Esophagus muscularis mucosa (tissue), 4 donors: ENCODE measurements around the gene PMCH. TPM values are rescaled to one million over a fixed set of nuclear protein-coding genes. Genes with fewer than 3 reads are reported as not detected.

Source experiments
- DNase-seq: peaks from one replicate; pipeline ENCODE4 v3.0.0-alpha.2; 2017; ENCODE audit errors: extremely low spot score
- H3K27ac ChIP-seq, 4 donors: fragments of 200-600 bp; sonication (generic); replicated peaks in 1 of 4; 1 replicate in 3 of 4; 2 replicates in 1 of 4; pipeline ENCODE4 v1.5.1; 2016 to 2019; ENCODE audit warnings: mild to moderate bottlenecking in 1 of 4
- H3K27me3 ChIP-seq, 4 donors: fragments of 200-600 bp; sonication (generic); one replicate each; pipeline versions ENCODE4 v1.5.1 to v1.6.0; 2016 to 2019
- H3K36me3 ChIP-seq, 4 donors: fragments of 200-600 bp; sonication (generic); one replicate each; pipeline ENCODE4 v1.5.1; 2016 to 2019
- H3K4me1 ChIP-seq, 4 donors: fragments of 200-600 bp; sonication (generic); one replicate each; pipeline ENCODE4 v1.5.1; 2016 to 2019
- H3K4me3 ChIP-seq, 4 donors: fragments of 200-600 bp; sonication (generic); 1 replicate in 2 of 4; 2 replicates in 2 of 4; pipeline ENCODE4 v1.5.1; 2016 to 2019; ENCODE audit warnings: mild to moderate bottlenecking in 4 of 4, moderate library complexity in 1 of 4
- H3K9me3 ChIP-seq, 4 donors: fragments of 200-600 bp; sonication (generic); 1 replicate in 3 of 4; 2 replicates in 1 of 4; pipeline ENCODE4 v1.5.1; 2016 to 2019
- CTCF ChIP-seq, 3 experiments: fragments of 200-600 bp in 2 of 3; fragments of 450-650 bp in 1 of 3; sonication (generic) in 2 of 3; IDR thresholded peaks; one replicate each; pipeline ENCODE4 v1.5.1; 2017 to 2019; ENCODE audit warnings: antibody characterized with exemption in 3 of 3, mild to moderate bottlenecking in 2 of 3, moderate library complexity in 1 of 3
- EP300 ChIP-seq: sonication (generic); formaldehyde crosslinking; IDR thresholded peaks from one replicate; pipeline ENCODE4 v1.6.1; 2017; ENCODE audit warnings: antibody characterized with exemption
- POLR2A ChIP-seq: fragments of 450-650 bp; IDR thresholded peaks from one replicate; pipeline ENCODE4 v1.6.1; 2017; ENCODE audit warnings: antibody characterized with exemption, moderate library complexity, mild to moderate bottlenecking, low read depth
- POLR2AphosphoS5 ChIP-seq, 2 donors: sonication (generic); formaldehyde crosslinking; IDR thresholded peaks; one replicate each; pipeline ENCODE4 v1.6.1; 2017; ENCODE audit warnings: antibody characterized with exemption in 2 of 2
- WGBS: methylation state at CpG from one replicate; pipeline ENCODE4 v1.1.5; 2018; 5-methylcytosine and 5-hydroxymethylcytosine counted together
- intact Hi-C: fragments of 100-400 bp; cut with DNase I; formaldehyde crosslinking; loops from one replicate; pipeline ENCODE4 v1.15.1; 2023
- total RNA-seq, 4 donors: library from RNA; depleted of rRNA; stranded (reverse); fragments of >200 nt; gene quantifications; one replicate each; pipeline versions ENCODE4 v1.1.0 to v1.2.1, GENCODE V29; 2016

PMCH gene
- total RNA-seq, 4 donors from 2014 or later = not detected

- 63% methylated on average over 3 of the region's 3 CpGs for WGBS
- no peak for TF ChIP-seq CTCF (IDR thresholded peaks at IDR 0.05)
- TF ChIP-seq POLR2A = no peak
- no peak for TF ChIP-seq POLR2AphosphoS5 (IDR thresholded peaks at IDR 0.05)
- TF ChIP-seq EP300 = no peak
- DNase-seq = no peak
- no peak overlapping the region for H3K27ac ChIP-seq
- intact Hi-C loops = no loop called here
- no peaks in the 10 kb centered on the region for H3K4me1 ChIP-seq
- no peak overlapping the region for H3K4me3 ChIP-seq
- no peaks in the 10 kb centered on the region for H3K36me3 ChIP-seq
- no peaks in the 10 kb centered on the region for H3K27me3 ChIP-seq
- peaks cover 0 to 9% (median 0%) of the 10 kb centered on the region in 4 donors for H3K9me3 ChIP-seq
Observed at GRCh38 chr12:102201436-102202061, 3.9 kb upstream of the PMCH start.

- no peaks in the 10 kb centered on the region for H3K9me3 ChIP-seq
- H3K4me3 ChIP-seq = no peak overlapping the region
- no peaks in the 10 kb centered on the region for H3K4me1 ChIP-seq
- DNase-seq = no peak
- WGBS = 84% methylated on average over 4 of the region's 4 CpGs
- intact Hi-C loops = no loop called here
- no peaks in the 10 kb centered on the region for H3K36me3 ChIP-seq
- no peak for TF ChIP-seq POLR2A
- no peak for TF ChIP-seq CTCF (IDR thresholded peaks at IDR 0.05)
- TF ChIP-seq POLR2AphosphoS5 (IDR thresholded peaks at IDR 0.05) = no peak
- no peak for TF ChIP-seq EP300
- H3K27ac ChIP-seq = no peak overlapping the region
- no peaks in the 10 kb centered on the region for H3K27me3 ChIP-seq
Observed at GRCh38 chr12:102195826-102196225, 1.8 kb downstream of the PMCH start.

- WGBS = 60% methylated on average over 2 of the region's 2 CpGs
- intact Hi-C loops = no loop called here
Observed at GRCh38 chr12:102182635-102183034, 15.0 kb downstream of the PMCH start.

GRCh38 chr12:102174761-102175160 lies 22.9 kb downstream of the PMCH start:
- no peak for TF ChIP-seq POLR2A
- TF ChIP-seq POLR2AphosphoS5 (IDR thresholded peaks at IDR 0.05) = no peak
- no peak for TF ChIP-seq EP300
- no peak for TF ChIP-seq CTCF (IDR thresholded peaks at IDR 0.05)
- Histone ChIP-seq H3K27me3 (no peaks in the 10 kb centered on the region), H3K4me3 (no peak overlapping the region), H3K36me3 (no peaks in the 10 kb centered on the region), H3K4me1 (no peaks in the 10 kb centered on the region), H3K9me3 (no peaks in the 10 kb centered on the region), H3K27ac (no peak overlapping the region)
- intact Hi-C loops = no loop called here
- 88% methylated on average over 2 of the region's 2 CpGs for WGBS
- no peak for DNase-seq

More at GRCh38 chr12:102182635-102183034, 15.0 kb downstream of the PMCH start:
- Histone ChIP-seq H3K4me1 (no peaks in the 10 kb centered on the region), H3K36me3 (no peaks in the 10 kb centered on the region), H3K27me3 (no peaks in the 10 kb centered on the region), H3K9me3 (no peaks in the 10 kb centered on the region), H3K27ac (no peak overlapping the region), H3K4me3 (no peak overlapping the region)
- DNase-seq = no peak
- no peak for TF ChIP-seq POLR2AphosphoS5 (IDR thresholded peaks at IDR 0.05)
- no peak for TF ChIP-seq POLR2A
- no peak for TF ChIP-seq CTCF (IDR thresholded peaks at IDR 0.05)
- TF ChIP-seq EP300 = no peak

- Histone ChIP-seq H3K27ac (no peak overlapping the region), H3K27me3 (no peaks in the 10 kb centered on the region), H3K4me1 (no peaks in the 10 kb centered on the region), H3K4me3 (no peak overlapping the region), H3K36me3 (no peaks in the 10 kb centered on the region), H3K9me3 (no peaks in the 10 kb centered on the region)
- DNase-seq = no peak
- TF ChIP-seq EP300 (no peak), POLR2AphosphoS5 (IDR thresholded peaks at IDR 0.05) (no peak), CTCF (IDR thresholded peaks at IDR 0.05) (no peak), POLR2A (no peak)
- intact Hi-C loops = no loop called here
- WGBS = 96% methylated on average over 2 of the region's 2 CpGs
Observed at GRCh38 chr12:102174117-102174516, 23.5 kb downstream of the PMCH start.
